HepG2 (cell line): ENCODE measurements around the gene TNFSF10. TPM values are rescaled to one million over a fixed set of nuclear protein-coding genes. Genes with fewer than 3 reads are reported as not detected.
A peak's percentile ranks its signal among the peaks of the same experiment; 100 is the strongest.

ENCODE experiments used
- CEBPG ChIP-seq: IDR thresholded peaks from 2 replicates; pipeline ENCODE4 v1.6.1; 2016
- HNRNPL ChIP-seq: fragments of 200-400 bp; formaldehyde crosslinking; IDR thresholded peaks from 2 replicates; pipeline ENCODE4 v1.6.1; 2017; ENCODE audit warnings: mild to moderate bottlenecking, low read depth, low read length
- PRMT3 ChIP-seq: sonication (generic); formaldehyde crosslinking; IDR thresholded peaks from 2 replicates; pipeline ENCODE4 v1.8.1; 2022; ENCODE audit warnings: low read depth, mild to moderate bottlenecking, moderate library complexity, missing genetic modification reagents, borderline replicate concordance
- TOE1 ChIP-seq: sonication (generic); formaldehyde crosslinking; IDR thresholded peaks from 2 replicates; pipeline ENCODE4 v1.4.0; 2020; ENCODE audit warnings: mild to moderate bottlenecking, missing genetic modification reagents
- ZFP90 ChIP-seq: sonication (generic); formaldehyde crosslinking; IDR thresholded peaks from 2 replicates; pipeline ENCODE4 v1.8.0; 2022; ENCODE audit warnings: missing genetic modification reagents, mild to moderate bottlenecking, inconsistent platforms, borderline replicate concordance
- ZNF781 ChIP-seq: sonication (generic); formaldehyde crosslinking; IDR thresholded peaks from 2 replicates; pipeline ENCODE4 v1.5.1; 2020; ENCODE audit warnings: borderline replicate concordance, mild to moderate bottlenecking, missing genetic modification reagents; ENCODE audit errors: not compliant biosample characterization
- polyA plus RNA-seq, 8 experiments: library from polyadenylated mRNA; depleted of rRNA in 3 of 8; stranded (reverse) in 7 of 8; unstranded in 1 of 8; fragments of >200 nt; fragmentation: Illumina TruSeq in 4 of 8; extraction: Trizol in 4 of 8; gene quantifications; 2 replicates each; pipeline versions ENCODE4 v1.2.1 to v1.2.3, GENCODE V29; 2011 to 2016; ENCODE audit warnings: low read depth in 4 of 8, missing spikeins in 1 of 8, mixed read lengths in 1 of 8; ENCODE audit not compliant: insufficient read depth in 1 of 8
- total RNA-seq, 5 experiments: library from RNA; depleted of rRNA; stranded (reverse); fragments of >200 nt; fragmentation: Illumina TruSeq; extraction: Trizol; gene quantifications; 2 replicates each; pipeline ENCODE4 v1.2.3, GENCODE V29; 2016; ENCODE audit warnings: low read depth in 1 of 5
- TF ChIP-seq, protein P1 (sequence below): IDR thresholded peaks from 2 replicates; pipeline ENCODE4 v1.6.1; 2012; ENCODE audit warnings: low read depth, low read length, improper control_type of control experiment
- TF ChIP-seq, protein P2 (sequence below): sonication (generic); formaldehyde crosslinking; IDR thresholded peaks from 2 replicates; pipeline ENCODE4 v1.9.0; 2021; ENCODE audit warnings: missing genetic modification reagents, mild to moderate bottlenecking, borderline replicate concordance
- TF ChIP-seq, protein P3 (sequence below): sonication (generic); formaldehyde crosslinking; IDR thresholded peaks from 2 replicates; pipeline ENCODE4 v1.4.0; 2020; ENCODE audit warnings: missing genetic modification reagents; ENCODE audit errors: not compliant biosample characterization
- TF ChIP-seq, protein P4 (sequence below): sonication (generic); formaldehyde crosslinking; IDR thresholded peaks from 2 replicates; pipeline ENCODE4 v1.8.0; 2022; ENCODE audit warnings: missing genetic modification reagents, low read depth, mild to moderate bottlenecking, borderline replicate concordance
- TF ChIP-seq, protein P5 (sequence below): sonication (generic); formaldehyde crosslinking; IDR thresholded peaks from 2 replicates; pipeline ENCODE4 v1.4.0; 2020; ENCODE audit warnings: mild to moderate bottlenecking, missing genetic modification reagents
- TF ChIP-seq, protein P6 (sequence below): sonication (generic); formaldehyde crosslinking; IDR thresholded peaks from 2 replicates; pipeline ENCODE4 v1.5.1; 2020; ENCODE audit warnings: missing genetic modification reagents, mild to moderate bottlenecking, borderline replicate concordance

Gene TNFSF10
- total and polyA plus RNA-seq, 2 of the 13 experiments (the other 11 are each of a cell fraction or from before 2014, with no cell fraction given), result 8.4 to 9.9 TPM

DNA sequence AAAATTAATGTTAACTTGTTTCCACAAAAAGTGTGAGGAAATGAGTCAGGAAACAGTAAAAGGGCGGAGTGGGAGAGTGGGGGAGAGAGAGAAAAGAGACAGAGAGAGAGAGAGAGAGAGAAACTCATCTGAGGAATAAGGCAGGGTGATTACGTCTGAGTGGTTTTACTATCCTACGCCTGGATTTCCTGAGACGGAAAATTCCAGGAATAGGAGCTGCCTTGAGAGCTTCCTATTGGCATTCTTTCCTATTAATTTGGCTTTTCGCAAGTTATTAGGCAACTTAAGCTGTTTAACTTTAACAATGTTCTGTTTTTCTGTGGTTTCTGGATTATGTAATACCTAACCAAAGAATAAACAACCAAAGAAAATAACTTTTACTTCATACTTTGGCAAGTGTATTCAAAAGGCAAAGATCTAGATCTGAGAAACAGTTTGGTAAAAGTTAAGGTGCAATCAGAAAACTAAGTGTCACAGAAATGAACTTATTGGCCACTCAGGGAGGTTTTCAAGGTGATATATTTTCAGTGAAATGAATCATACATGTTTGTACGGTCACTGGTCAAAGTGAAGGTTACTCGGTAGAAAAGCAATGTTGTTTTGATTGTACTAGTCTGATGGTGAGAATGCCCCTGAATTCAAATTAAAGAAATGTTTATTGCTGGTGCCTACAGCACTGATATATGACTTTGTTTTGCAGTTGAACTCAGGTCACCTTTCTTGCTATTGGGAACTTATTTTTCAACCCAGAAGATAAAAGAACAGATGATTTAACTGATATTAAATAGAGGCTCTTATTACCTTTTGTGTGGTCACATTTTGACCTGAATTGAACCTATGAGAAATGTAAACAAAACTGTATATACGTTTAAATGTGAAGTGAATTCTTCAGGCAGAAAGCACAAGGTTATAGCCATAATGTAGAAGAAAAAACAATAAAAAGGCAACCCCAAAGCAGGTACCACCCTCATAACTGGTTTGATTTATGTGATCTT lies 39.9 kb upstream of the TNFSF10 start (continued):
- TF ChIP-seq, protein P1, sequence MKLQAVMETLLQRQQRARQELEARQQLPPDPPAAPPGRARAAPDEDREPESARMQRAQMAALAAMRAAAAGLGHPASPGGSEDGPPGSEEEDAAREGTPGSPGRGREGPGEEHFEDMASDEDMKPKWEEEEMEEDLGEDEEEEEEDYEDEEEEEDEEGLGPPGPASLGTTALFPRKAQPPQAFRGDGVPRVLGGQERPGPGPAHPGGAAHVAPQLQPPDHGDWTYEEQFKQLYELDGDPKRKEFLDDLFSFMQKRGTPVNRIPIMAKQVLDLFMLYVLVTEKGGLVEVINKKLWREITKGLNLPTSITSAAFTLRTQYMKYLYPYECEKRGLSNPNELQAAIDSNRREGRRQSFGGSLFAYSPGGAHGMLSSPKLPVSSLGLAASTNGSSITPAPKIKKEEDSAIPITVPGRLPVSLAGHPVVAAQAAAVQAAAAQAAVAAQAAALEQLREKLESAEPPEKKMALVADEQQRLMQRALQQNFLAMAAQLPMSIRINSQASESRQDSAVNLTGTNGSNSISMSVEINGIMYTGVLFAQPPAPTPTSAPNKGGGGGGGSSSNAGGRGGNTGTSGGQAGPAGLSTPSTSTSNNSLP, result 0 out of 2 replicates have a peak, but pooled peaks have one; percentile 13
- TF ChIP-seq ZFP90 (CRISPR knock-in tag) (no peak), HNRNPL (no peak), PRMT3 (CRISPR knock-in tag) (no peak), CEBPG (CRISPR knock-in tag) (peak; percentile 57; the same call in 1 of the 2 replicates), ZNF781 (CRISPR knock-in tag) (no peak), TOE1 (CRISPR knock-in tag) (no peak)
- TF ChIP-seq, protein P2, sequence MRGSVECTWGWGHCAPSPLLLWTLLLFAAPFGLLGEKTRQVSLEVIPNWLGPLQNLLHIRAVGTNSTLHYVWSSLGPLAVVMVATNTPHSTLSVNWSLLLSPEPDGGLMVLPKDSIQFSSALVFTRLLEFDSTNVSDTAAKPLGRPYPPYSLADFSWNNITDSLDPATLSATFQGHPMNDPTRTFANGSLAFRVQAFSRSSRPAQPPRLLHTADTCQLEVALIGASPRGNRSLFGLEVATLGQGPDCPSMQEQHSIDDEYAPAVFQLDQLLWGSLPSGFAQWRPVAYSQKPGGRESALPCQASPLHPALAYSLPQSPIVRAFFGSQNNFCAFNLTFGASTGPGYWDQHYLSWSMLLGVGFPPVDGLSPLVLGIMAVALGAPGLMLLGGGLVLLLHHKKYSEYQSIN (CRISPR knock-in tag), result no peak
- TF ChIP-seq, protein P3, sequence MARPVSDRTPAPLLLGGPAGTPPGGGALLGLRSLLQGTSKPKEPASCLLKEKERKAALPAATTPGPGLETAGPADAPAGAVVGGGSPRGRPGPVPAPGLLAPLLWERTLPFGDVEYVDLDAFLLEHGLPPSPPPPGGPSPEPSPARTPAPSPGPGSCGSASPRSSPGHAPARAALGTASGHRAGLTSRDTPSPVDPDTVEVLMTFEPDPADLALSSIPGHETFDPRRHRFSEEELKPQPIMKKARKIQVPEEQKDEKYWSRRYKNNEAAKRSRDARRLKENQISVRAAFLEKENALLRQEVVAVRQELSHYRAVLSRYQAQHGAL, result no peak
- TF ChIP-seq, protein P4, sequence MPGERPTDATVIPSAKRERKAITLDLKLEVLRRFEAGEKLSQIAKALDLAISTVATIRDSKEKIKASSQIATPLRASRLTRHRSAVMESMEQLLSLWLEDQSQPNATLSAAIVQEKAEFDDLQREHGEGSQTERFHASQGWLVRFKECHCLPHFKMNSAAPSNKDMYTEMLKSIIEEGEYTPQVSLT (CRISPR knock-in tag), result no peak
- TF ChIP-seq, protein P5, sequence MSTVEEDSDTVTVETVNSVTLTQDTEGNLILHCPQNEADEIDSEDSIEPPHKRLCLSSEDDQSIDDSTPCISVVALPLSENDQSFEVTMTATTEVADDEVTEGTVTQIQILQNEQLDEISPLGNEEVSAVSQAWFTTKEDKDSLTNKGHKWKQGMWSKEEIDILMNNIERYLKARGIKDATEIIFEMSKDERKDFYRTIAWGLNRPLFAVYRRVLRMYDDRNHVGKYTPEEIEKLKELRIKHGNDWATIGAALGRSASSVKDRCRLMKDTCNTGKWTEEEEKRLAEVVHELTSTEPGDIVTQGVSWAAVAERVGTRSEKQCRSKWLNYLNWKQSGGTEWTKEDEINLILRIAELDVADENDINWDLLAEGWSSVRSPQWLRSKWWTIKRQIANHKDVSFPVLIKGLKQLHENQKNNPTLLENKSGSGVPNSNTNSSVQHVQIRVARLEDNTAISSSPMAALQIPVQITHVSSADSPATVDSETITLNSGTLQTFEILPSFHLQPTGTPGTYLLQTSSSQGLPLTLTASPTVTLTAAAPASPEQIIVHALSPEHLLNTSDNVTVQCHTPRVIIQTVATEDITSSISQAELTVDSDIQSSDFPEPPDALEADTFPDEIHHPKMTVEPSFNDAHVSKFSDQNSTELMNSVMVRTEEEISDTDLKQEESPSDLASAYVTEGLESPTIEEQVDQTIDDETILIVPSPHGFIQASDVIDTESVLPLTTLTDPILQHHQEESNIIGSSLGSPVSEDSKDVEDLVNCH (CRISPR knock-in tag), result no peak
- TF ChIP-seq, protein P6, sequence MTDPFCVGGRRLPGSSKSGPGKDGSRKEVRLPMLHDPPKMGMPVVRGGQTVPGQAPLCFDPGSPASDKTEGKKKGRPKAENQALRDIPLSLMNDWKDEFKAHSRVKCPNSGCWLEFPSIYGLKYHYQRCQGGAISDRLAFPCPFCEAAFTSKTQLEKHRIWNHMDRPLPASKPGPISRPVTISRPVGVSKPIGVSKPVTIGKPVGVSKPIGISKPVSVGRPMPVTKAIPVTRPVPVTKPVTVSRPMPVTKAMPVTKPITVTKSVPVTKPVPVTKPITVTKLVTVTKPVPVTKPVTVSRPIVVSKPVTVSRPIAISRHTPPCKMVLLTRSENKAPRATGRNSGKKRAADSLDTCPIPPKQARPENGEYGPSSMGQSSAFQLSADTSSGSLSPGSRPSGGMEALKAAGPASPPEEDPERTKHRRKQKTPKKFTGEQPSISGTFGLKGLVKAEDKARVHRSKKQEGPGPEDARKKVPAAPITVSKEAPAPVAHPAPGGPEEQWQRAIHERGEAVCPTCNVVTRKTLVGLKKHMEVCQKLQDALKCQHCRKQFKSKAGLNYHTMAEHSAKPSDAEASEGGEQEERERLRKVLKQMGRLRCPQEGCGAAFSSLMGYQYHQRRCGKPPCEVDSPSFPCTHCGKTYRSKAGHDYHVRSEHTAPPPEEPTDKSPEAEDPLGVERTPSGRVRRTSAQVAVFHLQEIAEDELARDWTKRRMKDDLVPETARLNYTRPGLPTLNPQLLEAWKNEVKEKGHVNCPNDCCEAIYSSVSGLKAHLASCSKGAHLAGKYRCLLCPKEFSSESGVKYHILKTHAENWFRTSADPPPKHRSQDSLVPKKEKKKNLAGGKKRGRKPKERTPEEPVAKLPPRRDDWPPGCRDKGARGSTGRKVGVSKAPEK (CRISPR knock-in tag), result no peak
